ENCODE results near the gene NPAS3.

GRCh38 chr14:33682760-33683159, 744.1 kb downstream of the NPAS3 start:
- TF ChIP-seq CTCF (IDR thresholded peaks at IDR 0.05) (no peak), POLR2A (IDR thresholded peaks at IDR 0.05) (no peak), EP300 (IDR thresholded peaks at IDR 0.05) (peak in 1 of 2 donors; percentile 84)

Data from tibial nerve (tissue), 4 donors.